Transverse colon (tissue), 4 donors: Measurements from ENCODE around the gene TNFRSF4. TPM values are rescaled to one million over a fixed set of nuclear protein-coding genes. Genes with fewer than 3 reads are reported as not detected.

Experiments
- DNase-seq: peaks from one replicate; pipeline ENCODE4 v3.0.0-alpha.2; 2019
- H3K27ac ChIP-seq, 4 donors: fragments of 200-600 bp; sonication (generic); 2 replicates each; pipeline ENCODE4 v1.5.1; 2016 to 2018; ENCODE audit warnings: inconsistent platforms in 4 of 4
- H3K27me3 ChIP-seq: fragments of 200-600 bp; sonication (generic); 2 replicates; pipeline ENCODE4 v1.5.1; 2017; ENCODE audit warnings: inconsistent platforms
- H3K36me3 ChIP-seq, 4 donors: fragments of 200-600 bp; sonication (generic); 2 replicates each; pipeline ENCODE4 v1.5.1; 2017 to 2019; ENCODE audit warnings: inconsistent platforms in 4 of 4
- H3K4me1 ChIP-seq, 4 donors: fragments of 200-600 bp; sonication (generic); 2 replicates each; pipeline ENCODE4 v1.5.1; 2017 to 2020; ENCODE audit warnings: inconsistent platforms in 4 of 4
- H3K4me3 ChIP-seq, 4 donors: fragments of 200-600 bp; sonication (generic); 1 replicate in 1 of 4; 2 replicates in 3 of 4; pipeline versions ENCODE4 v1.5.1 to v1.6.1; 2017 to 2019; ENCODE audit warnings: inconsistent platforms in 4 of 4
- H3K9me3 ChIP-seq, 2 donors: fragments of 200-600 bp; sonication (generic); 2 replicates each; pipeline ENCODE4 v1.5.1; 2017 to 2019; ENCODE audit warnings: inconsistent platforms in 2 of 2
- CTCF ChIP-seq, 5 experiments: fragments of 200-600 bp in 3 of 5; fragments of 450-650 bp in 2 of 5; sonication (generic) in 3 of 5; IDR thresholded peaks; 1 replicate in 2 of 5; 2 replicates in 3 of 5; pipeline ENCODE4 v1.5.1; 2016 to 2017; ENCODE audit warnings: antibody characterized with exemption in 5 of 5, inconsistent platforms in 3 of 5, mild to moderate bottlenecking in 2 of 5, moderate library complexity in 1 of 5
- EP300 ChIP-seq: sonication (generic); formaldehyde crosslinking; IDR thresholded peaks from one replicate; pipeline ENCODE4 v1.6.1; 2017; ENCODE audit warnings: antibody characterized with exemption, low read depth
- POLR2A ChIP-seq: fragments of 450-650 bp; IDR thresholded peaks from one replicate; pipeline ENCODE4 v1.6.1; 2016; ENCODE audit warnings: antibody characterized with exemption, mild to moderate bottlenecking, moderate library complexity
- POLR2AphosphoS5 ChIP-seq, 3 donors: sonication (generic); formaldehyde crosslinking; IDR thresholded peaks; one replicate each; pipeline ENCODE4 v1.6.1; 2016; ENCODE audit warnings: antibody characterized with exemption in 3 of 3
- WGBS, 2 donors: methylation state at CpG; one replicate each; pipeline ENCODE4 v1.1.5; 2018; ENCODE audit warnings: low coverage in 1 of 2; 5-methylcytosine and 5-hydroxymethylcytosine counted together
- in situ Hi-C, 4 donors: fragments of 200-750 bp; cut with MboI; loops; one replicate each; pipeline versions ENCODE4 v1.15.0 to v1.15.1; 2017; ENCODE audit warnings: low sequenced_read_pairs in 3 of 4, low pct_ligation_motif_present in 1 of 4, low pct_unique_long_range_greater_than_20kb in 1 of 4
- intact Hi-C: fragments of 100-400 bp; cut with DNase I; formaldehyde crosslinking; loops from one replicate; pipeline ENCODE4 v1.15.1; 2023; ENCODE audit warnings: low total_unique reads
- total RNA-seq, 4 donors: library from RNA; depleted of rRNA; stranded (reverse); fragments of >200 nt; gene quantifications; one replicate each; pipeline ENCODE4 v1.1.0, GENCODE V29; 2016

TNFRSF4 gene
- total RNA-seq, 4 donors from 2014 or later: 0.55 to 4.8 TPM; not detected in 2

GRCh38 chr1:1244192-1244811 lies 30.3 kb upstream of the TNFRSF4 start:
- intact Hi-C loops: no loop called here

DNA sequence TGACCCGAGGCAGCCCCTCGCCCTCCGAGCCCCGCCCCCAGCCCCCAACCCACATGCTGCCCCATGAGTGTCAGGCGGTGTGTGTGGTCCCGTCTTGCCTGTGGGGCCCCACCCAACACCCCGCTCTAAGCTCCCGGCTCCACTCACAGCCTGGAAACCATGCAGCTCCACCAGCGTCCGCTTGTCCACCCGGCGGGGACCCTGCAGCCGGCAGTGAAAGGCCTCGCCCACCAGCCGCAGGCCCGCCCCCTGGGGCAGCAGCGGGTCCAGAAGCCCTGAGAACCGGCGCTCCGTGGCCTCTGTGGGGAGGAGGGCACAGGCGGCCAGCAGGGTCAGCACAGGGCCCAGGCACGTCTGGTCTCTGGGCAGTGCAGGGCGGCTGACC lies 29.8 kb upstream of the TNFRSF4 start:
- no peaks in the 10 kb centered on the region for H3K36me3 ChIP-seq
- in situ Hi-C loops: no loop called here
- peak overlapping the region in 3 of 4 donors; percentile 25 to 45 (median 40) for H3K4me3 ChIP-seq
- 54% methylated on average over 17 of the region's 23 CpGs; no CpG with 5 or more reads in 1 of the 2 donors for WGBS, 2 donors
- no peak for TF ChIP-seq POLR2A
- no peaks in the 10 kb centered on the region for H3K9me3 ChIP-seq
- intact Hi-C loops: no loop called here
- peaks cover 6 to 19% (median 11%) of the 10 kb centered on the region in 4 donors for H3K4me1 ChIP-seq
- peak overlapping the region in 2 of 4 donors; percentile 49 to 63 for H3K27ac ChIP-seq
- H3K27me3 ChIP-seq: peaks cover 56% of the 10 kb centered on the region
- DNase-seq: no peak

More at GRCh38 chr1:1244192-1244811, 30.3 kb upstream of the TNFRSF4 start:
- peak; percentile 75 for DNase-seq
- H3K27ac ChIP-seq: peak overlapping the region in 2 of 4 donors; percentile 49 to 63
- in situ Hi-C loops: no loop called here
- H3K4me1 ChIP-seq: peaks cover 6 to 19% (median 11%) of the 10 kb centered on the region in 4 donors
- WGBS, 2 donors: 36% methylated on average over 28 of the region's 30 CpGs; no CpG with 5 or more reads in 1 of the 2 donors
- no peaks in the 10 kb centered on the region for H3K9me3 ChIP-seq
- peak overlapping the region in 3 of 4 donors; percentile 25 to 45 (median 40) for H3K4me3 ChIP-seq
- TF ChIP-seq POLR2A (peak; percentile 29), POLR2AphosphoS5 (IDR thresholded peaks at IDR 0.05) (peak in 1 of 3 donors; percentile 51), CTCF (IDR thresholded peaks at IDR 0.05) (peak in 1 of 5 experiments; percentile 31), EP300 (no peak)
- H3K27me3 ChIP-seq: peaks cover 51% of the 10 kb centered on the region
- H3K36me3 ChIP-seq: no peaks in the 10 kb centered on the region

DNA sequence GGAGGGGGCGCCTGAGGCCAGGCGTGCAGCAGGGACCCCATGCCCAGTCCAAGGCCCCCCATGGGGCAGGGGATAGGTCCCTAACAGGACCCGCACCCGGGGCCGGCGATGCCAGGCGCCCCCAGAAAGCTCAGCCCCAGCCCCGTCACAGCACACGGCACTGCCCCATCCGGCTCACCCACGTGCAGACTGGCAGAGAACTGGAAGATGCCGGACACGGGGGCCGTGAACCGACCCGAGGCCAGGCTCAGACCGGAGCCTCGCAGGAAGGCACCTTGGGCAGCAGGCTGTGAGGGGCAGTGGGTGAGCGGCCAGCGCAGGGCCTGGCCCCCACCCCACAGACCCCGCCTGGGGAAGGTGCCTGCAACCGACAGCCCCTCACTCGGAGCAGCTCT lies 29.3 kb upstream of the TNFRSF4 start:
- DNase-seq: no peak
- 60 to 82% methylated on average over 1 to 13 of the region's 23 CpGs for WGBS, 2 donors
- no peaks in the 10 kb centered on the region for H3K36me3 ChIP-seq
- H3K4me3 ChIP-seq: peak overlapping the region in 2 of 4 donors; percentile 40 to 45
- H3K9me3 ChIP-seq: no peaks in the 10 kb centered on the region
- H3K27me3 ChIP-seq: peaks cover 62% of the 10 kb centered on the region
- in situ Hi-C loops (no loop called here), intact Hi-C loops (no loop called here)
- TF ChIP-seq POLR2A (no peak), POLR2AphosphoS5 (IDR thresholded peaks at IDR 0.05) (no peak), CTCF (IDR thresholded peaks at IDR 0.05) (no peak), EP300 (no peak)
- no peak overlapping the region for H3K27ac ChIP-seq
- H3K4me1 ChIP-seq: peaks cover 6 to 22% (median 14%) of the 10 kb centered on the region in 4 donors

- WGBS, 2 donors: 74% methylated on average over 36 of the region's 41 CpGs; no CpG with 5 or more reads in 1 of the 2 donors
- no peak for DNase-seq
- in situ Hi-C loops: no loop called here
- Histone ChIP-seq H3K9me3 (no peaks in the 10 kb centered on the region), H3K27me3 (peaks cover 62% of the 10 kb centered on the region), H3K4me1 (peaks cover 10 to 28% (median 20%) of the 10 kb centered on the region in 4 donors), H3K36me3 (no peaks in the 10 kb centered on the region), H3K27ac (no peak overlapping the region), H3K4me3 (no peak overlapping the region)
- no peak for TF ChIP-seq CTCF (IDR thresholded peaks at IDR 0.05)
- TF ChIP-seq POLR2A: no peak
- TF ChIP-seq POLR2AphosphoS5 (IDR thresholded peaks at IDR 0.05): no peak
- TF ChIP-seq EP300: no peak
- intact Hi-C loops: no loop called here
These were observed 28.7 kb upstream of the TNFRSF4 start for GRCh38 chr1:1242461-1243265.
